HG03354 (cell line): ENCODE measurements around the gene CTNNA3.

ENCODE experiments used
- ATAC-seq: cut with Tn5 transposase; IDR thresholded peaks from one replicate; pipeline ENCODE4 v1.9.1; 2021; ENCODE audit warnings: mild to moderate bottlenecking; ENCODE audit not compliant: unreplicated experiment, poor library complexity, severe bottlenecking

Gene CTNNA3

DNA sequence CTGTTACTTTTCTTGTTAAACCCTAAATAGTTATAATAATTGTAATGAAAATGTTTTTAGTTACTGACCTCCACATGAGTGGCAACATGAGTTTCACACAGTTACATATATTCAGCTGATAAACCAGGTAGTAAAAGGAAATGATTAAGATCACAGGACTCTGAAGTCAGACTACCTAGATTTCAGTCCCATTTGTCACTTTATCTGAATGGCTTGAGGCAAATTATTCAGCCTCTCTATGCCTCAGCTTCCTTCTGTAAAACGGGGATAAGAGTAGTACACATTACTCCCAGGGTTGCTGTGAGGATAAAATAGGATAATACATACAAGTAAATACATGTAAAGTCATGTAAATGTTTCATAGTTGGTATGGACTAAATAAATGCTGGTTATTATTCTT is 1024.4 kb downstream of the CTNNA3 start:
- no peak for ATAC-seq

DNA sequence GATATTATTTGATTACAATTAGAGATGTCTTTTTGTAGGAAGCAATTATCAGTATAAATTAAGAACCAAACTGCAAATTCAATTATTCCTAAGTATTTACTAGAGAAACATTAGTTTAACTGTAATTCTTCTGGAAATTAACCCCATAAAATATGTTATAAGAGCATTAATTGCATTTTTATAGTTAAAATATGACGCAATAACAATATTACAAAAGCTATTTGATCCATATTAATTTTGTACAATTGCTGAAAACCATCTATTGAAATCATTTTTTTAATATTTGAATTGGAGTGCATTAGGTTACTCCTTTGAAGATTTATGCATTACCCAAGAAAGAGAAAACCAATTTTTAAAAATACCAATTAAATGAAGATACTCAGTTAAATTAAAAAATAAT is 1024.9 kb downstream of the CTNNA3 start:
- ATAC-seq: no peak

DNA sequence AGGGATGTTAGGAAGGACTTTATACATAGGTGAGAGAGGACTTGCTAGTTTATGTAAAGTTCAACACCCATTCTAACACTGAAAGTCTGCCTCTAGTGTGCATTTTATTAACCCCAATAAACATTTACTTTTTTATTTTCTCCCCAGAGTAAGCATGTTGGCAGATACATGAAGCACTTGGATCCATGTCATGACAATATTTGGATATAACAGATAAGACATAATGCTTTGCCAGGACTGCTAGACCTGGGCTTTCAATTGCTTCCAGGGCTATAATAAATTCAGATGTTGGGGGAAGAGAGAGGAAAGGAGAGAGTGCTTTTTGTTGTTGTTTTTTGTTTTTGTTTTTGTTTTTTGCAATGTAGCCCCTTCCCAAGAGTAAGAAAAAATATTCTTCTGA is 1039.5 kb downstream of the CTNNA3 start:
- ATAC-seq: no peak

DNA sequence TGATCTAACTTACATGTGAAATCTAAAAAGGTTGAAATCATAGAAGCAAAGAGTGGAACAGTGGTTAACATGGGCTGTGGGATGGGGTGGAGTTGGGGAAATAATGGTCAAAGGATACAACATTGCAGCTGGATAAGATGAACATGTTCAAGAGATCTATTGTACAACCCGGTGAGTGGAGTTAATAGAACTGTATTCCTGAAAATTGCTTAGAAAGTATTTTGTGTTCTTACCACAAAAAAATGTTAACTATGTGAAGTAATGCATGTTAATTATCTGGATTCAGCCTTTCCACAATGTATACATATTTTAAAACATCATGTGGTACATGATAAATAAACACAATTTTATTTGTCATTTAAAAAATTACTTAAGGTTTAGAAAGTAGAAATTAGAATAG is 1041.1 kb downstream of the CTNNA3 start:
- no peak for ATAC-seq

DNA sequence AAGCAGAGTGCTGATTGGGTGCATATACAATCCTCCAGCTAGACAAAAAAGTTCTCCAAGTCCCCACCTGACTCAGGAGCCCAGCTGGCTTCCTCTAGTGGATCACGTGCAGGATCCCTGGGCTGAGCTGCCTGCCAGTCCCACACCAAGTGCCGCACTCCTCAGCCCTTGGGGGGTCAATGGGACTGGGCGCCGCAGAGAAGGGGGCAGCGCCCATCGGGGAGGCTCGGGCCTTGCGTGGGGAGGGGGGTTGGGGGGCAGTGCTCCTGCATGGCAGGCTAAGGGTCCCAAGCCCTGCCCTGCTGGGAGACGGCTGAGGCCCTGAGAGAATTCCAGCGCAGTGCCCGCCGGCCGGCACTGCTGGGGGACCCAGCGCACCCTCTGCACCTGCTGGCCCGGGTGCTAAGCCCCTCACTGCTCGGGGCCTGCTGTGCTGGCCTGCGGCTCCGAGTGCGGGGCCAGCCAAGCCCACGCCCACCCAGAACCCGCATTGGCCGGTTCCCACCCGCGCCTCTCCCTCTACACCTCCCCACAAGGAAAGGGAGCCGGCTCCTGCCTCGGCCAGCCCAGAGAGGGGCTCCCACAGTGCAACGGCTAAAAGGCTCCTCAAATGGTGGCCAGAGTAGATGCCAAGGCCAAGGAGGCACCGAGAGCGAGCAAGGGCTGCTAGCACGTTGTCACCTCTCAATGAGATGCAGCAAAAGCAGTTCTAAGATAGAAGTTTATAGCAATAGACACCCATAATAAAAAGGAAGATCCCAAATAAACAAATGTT is 1044.5 kb downstream of the CTNNA3 start:
- no peak for ATAC-seq

DNA sequence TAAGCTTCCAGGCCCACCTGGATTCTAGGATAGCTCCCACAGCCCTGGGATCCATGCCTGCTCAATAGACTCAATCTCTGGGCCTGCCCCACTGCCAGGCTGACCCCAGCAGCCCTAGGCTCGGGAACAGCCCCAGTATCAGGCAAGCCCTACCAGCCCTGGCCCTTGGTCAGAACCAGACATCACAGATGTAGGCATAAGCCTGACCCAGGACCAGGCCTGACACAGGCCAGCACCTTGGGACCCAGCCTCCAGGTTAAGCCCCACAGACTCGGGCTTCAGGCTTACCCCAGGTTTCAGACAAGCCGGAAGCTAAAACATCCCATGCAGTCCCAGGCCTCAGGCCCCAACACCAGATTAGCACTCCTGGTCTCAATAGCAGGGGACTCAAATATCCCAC is 1046.4 kb downstream of the CTNNA3 start:
- no peak for ATAC-seq

DNA sequence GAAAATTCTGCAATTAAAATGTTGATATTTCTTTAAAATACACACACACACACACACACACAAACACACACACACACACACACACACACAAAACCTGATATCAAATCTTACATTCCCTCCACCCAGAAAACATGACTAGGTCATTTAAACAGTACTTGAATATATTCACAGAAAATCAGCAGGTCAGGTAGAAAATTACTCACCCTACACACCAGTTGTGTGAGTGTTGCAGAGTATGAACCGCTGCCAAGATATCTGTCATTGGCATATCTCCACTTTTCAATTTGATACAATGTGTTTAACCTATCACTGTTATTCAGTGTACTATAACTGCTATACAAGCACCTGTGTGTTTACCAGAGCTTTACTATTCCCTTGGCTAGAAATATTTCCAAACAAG is 1053.8 kb downstream of the CTNNA3 start:
- no peak for ATAC-seq

DNA sequence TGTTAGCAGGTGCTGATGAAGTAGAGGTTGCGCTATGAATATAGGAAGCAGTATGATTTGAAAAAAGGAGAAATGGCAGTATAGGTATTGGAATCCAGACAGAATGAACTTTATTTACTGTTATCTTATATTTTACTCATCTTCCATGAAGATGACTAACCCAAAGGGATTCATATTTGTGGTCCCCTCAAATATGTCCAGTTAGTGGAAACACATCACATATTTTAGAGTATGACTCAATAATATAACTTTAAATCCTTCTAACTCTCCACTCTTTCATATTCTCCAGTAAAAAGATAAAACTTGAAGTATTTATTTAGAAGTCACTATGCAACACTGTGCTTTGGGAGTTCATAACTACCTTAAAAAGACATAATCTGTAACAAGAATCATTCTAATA is 1056.6 kb downstream of the CTNNA3 start:
- no peak for ATAC-seq

DNA sequence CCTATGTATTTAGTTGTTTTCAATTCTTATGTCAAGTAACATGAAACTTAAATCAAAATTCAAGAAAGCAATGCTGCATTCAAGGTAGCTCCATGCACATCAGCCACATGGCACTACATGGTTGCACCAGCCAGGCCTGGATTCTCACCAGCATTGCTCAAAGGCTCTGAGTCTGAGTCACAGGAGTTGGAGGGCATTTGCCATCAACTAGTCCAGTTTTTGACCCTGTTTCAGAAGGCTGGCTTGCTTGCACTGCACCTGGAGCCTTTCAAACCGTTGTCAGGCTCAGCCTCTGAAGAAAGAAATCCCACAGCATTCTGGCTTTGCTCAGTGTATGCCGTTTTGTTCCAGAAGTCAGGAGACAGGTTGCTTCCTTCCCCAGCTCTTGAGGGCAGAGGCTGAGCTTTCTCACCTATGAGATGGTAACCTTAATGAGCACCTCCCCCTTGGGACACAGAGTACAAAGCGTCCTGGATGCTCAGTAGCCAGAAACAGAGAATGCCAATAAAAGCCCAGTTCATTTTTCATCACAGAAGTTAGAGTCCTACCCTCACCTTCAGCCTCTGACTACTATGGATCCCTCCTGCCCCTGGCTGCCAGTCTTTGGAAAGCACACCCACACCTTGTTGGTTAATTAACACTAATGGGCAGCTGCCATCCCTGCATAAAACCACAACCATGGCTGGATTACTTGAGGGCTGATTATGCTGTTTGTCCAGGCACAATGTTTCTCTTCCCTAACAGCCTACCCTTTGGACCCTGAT is 1058.5 kb downstream of the CTNNA3 start:
- no peak for ATAC-seq

DNA sequence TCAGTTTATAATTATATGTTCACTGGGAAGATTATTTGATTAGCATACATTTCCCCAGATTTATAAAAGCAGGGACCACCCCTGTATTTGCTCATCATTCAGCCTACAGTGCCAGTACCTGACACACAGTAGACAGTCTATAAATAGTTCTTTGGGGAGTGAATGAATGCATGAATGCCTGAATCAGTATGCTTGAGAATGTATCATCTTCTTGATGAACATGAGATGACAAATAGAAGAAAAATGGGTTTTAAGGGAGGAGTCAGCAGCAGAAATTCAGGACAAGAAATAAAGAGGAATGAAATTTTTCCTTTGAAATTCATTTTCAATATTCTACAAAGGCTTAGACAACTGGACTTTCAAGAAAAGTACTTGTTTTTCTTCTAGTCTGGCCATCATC is 1066.0 kb downstream of the CTNNA3 start:
- ATAC-seq: no peak

DNA sequence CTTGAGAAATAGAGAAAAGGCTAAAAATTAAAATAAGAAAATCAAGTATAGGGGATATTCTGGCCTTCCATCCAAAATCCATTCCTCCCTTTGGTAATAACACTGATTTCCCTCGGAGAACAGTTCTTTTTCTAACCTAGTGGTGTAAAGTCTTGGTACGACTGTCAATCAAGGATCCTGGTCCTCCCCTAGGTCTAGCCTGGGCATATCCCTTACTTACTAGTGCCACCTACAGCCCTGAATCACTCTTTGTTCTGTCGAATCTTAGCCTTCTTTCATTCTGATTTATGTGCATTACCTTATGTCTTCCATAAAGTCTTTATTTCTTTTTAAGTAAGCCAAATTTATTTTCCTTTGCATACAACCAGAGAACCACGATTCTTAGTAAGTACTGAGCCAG is 1068.8 kb downstream of the CTNNA3 start:
- no peak for ATAC-seq

DNA sequence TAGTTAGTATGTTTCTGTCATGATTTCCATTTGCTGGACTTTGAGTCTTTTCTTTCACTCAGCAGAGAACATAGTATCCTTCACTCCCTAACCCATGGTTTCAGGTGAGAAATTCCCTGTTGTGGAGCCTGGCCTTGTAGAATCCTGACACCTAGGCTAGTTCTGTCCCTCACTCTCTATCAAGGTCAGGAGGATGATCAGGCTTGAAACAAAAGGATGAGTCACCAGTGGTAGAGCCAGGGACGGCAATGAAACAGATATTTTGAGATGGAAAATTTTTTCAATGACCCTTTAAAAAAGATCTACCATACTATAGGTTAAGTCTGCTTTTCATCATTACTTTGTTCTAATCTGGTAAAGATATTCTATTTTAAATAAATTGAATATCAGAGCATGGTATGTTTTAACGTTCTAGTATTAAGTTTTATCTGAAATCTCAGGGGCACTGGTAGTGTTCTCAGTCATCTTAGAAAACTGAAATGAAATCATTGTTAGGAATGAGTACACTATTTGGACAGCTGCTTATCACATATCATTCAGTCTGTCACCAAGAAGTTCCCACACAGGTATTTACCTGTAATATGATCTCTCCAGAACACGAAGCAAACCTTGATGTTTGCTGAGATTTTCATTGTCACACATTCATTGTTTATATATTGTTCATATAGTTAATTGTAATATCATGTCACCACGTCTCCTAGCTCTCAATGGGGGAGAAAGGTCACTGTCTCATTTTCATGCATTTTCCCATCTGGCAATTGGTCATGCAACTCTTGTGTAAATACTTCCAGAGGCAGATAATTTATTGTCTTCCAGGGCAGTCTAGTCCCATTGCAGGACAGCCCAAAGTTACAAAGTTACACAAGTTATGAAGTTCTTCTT is 1070.0 kb downstream of the CTNNA3 start:
- no peak for ATAC-seq

DNA sequence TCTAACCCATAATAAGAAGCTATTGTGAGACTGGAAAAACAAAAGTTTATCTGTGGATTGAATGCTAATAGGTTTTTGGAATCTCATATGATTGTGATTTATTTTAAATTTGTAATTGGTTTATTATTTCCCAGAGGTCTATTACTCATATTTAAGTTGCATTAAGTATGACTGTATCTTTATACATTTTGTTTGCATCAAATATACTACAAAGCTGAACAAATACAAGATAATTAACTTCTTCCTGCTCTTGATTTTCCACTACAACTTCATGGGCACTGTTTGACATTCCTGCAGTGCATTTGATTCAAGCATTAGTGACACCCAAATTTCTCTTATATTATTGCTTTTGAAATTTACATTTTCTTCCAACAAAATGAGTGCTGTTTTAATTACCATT is 1073.9 kb downstream of the CTNNA3 start:
- no peak for ATAC-seq

DNA sequence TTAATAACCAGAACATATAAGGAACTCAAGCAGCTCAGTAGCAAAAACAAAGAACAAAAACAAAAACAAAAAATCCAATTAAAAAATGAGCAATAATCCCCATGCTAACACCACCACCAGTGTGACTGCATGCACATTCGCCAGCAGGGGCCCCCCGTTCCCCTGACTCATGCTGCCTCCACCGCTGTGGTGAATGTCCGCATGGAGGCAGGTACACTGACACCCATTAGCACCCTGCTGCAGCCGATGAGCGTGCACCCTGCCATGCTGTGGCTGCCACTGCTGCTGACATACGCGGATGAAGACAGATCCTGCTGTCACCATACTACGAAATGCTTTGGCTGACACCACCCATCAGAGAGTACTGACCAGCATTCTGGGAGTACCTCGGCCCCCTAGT is 1091.8 kb downstream of the CTNNA3 start:
- no peak for ATAC-seq

DNA sequence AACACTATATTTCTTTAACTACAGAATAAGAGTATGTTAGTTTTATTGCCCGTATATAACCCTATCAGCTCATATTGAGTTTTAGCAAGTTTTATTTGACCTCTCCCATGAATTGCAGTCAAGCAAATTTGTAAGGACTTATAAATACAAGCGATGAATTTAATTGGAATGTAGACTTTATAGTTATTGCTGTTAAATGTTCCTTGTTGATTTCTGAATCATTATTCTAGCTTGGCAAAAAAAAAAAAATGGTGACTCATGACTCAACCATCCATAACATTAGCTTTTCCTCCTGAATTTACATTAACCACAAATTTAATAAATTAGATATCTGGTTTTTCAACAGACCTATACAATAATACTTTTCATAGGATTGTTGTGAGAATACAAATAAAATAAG is 1104.1 kb downstream of the CTNNA3 start:
- ATAC-seq: no peak

DNA sequence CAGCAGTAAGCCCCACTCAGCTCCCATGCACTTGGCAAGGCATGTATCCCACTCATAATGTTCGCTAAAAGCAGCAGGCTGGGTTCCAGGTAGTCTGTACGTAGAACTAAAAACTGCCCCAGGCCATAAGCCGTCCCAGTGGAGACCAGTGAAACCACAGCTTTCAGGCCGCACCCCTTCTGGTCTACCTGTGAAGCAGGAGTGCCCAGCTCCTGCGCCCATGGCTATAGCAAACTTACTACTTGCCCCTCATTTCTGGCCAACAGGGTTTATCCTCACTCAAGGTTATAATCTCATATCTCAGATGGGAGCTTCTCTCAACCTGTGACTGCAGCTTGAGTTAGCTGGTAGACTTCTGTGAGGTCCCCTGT is 1108.3 kb downstream of the CTNNA3 start:
- ATAC-seq: no peak

DNA sequence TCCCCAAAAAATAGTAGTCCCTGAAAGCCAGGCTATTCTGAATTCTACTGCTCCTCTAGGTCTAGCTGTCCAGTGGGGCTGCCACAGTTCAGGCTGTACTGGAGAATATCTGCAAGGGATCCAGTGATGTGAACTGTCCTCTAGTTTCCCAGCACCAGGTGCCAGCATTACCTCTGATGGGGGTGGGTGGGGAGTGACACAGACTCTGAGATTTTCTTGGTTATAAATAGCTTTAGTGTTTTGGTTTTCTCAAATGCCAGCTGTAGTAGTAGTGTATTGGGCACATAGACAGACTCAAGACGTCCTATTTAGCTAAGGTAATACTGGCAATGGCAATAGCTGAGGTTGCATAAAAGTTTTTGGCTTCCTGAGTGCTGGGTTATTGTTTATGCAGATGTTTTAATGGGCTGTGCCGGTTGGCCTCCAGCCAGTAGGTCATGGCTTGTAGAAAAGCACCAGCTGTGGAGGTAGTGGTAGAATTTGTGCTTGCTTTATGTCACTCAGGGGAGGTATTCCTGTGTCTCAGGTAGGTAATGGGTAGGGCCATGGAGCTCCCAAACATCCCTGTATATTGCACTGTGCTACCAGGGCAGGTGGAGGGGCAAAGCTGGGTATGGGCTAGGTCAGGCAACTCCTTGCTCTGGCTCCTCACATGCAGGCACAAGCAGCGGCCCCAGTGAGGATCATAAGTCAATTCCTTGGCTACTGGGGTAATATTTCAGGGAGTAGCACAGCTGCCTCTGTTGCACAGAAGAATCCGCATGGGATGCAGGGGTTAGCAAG is 1108.9 kb downstream of the CTNNA3 start:
- no peak for ATAC-seq

DNA sequence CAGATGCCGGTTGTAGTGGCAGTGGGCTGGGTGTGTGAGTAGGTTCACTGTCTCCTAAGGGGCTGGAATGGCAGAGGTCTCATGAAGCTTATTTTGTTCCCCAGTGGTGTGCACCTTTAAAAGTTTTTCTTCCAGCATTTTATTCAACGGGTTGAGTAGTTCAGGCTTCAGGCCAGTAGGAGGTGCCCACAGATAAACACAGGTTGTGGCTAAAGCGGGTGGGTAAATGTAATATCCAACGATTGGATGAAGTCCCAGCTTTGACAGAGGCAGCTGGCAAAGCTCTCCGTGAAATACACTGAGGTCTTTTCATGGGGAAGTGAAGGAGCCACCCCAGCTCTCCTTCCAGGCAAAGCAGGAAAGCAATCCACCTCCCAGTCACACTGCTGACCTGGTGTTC is 1109.9 kb downstream of the CTNNA3 start:
- ATAC-seq: no peak

DNA sequence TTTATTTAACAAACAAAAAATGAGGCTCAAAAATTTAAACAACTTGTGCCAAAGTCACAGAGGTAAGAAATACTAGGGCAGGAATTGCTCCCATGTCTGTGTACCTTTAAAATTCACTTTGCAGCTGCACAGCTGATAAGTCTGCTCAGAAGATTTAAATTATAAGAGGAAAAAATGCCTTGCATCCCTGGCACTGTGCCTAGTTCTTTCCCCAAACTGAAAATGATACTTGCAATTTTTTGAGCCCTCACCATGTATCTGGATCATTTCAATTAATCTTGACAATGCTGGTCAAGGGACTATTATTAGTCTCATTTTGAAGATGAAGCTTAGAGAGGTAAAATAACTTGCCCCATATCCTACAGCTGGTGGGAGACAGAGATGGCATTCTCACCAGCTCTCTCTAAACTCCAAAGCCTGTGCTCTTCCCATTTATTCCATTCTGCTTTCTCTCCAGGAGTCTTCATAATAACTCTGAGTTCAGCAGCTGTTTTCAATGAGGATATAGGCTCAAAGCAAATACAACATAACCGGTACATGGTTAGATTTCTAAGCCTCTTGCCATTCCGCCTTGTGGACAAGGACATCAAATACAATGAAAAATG is 1120.6 kb downstream of the CTNNA3 start:
- ATAC-seq: no peak
